22Rv1 (cell line): Measurements from ENCODE around the gene PTPN13.

Source experiments
- ZFX ChIP-seq: fragments of 450-650 bp; IDR thresholded peaks from 2 replicates; pipeline ENCODE4 v1.6.1; 2017; ENCODE audit warnings: antibody characterized with exemption, borderline replicate concordance
- TF ChIP-seq, protein P1 (sequence below): fragments of 450-650 bp; IDR thresholded peaks from 2 replicates; pipeline ENCODE4 v1.5.1; 2017; ENCODE audit warnings: mild to moderate bottlenecking

DNA sequence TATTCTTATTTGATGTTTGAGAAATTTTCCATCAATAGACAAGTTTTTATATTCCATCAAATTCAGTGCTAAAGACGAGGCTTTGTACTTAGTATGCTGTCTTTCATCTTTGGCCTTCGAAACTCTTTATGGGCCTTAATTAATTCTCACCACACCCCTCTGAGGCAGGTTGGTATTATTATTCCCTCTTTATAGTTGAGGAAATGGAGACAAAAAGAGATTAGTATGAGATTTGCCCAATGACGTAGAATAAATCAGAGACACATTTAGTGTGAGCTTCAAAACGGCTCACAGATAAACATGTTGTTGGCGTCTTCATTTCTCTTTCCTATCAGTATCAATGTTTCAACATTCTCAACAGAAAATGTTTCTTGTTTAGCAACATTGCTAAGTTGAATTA, 35.9 kb upstream of the PTPN13 start:
- TF ChIP-seq, protein P1, sequence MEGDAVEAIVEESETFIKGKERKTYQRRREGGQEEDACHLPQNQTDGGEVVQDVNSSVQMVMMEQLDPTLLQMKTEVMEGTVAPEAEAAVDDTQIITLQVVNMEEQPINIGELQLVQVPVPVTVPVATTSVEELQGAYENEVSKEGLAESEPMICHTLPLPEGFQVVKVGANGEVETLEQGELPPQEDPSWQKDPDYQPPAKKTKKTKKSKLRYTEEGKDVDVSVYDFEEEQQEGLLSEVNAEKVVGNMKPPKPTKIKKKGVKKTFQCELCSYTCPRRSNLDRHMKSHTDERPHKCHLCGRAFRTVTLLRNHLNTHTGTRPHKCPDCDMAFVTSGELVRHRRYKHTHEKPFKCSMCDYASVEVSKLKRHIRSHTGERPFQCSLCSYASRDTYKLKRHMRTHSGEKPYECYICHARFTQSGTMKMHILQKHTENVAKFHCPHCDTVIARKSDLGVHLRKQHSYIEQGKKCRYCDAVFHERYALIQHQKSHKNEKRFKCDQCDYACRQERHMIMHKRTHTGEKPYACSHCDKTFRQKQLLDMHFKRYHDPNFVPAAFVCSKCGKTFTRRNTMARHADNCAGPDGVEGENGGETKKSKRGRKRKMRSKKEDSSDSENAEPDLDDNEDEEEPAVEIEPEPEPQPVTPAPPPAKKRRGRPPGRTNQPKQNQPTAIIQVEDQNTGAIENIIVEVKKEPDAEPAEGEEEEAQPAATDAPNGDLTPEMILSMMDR: no peak
- no peak for TF ChIP-seq ZFX
